GM21786 (cell line): Measurements from ENCODE around the gene OR2T1.
A peak's percentile ranks its signal among the peaks of the same experiment; 100 is the strongest.
"Not testable (repeated sequence)": the region's sequence is repeated elsewhere in the genome, so short reads cannot be mapped to it uniquely, and the experiment has no call there.

Experiments used
- ATAC-seq: cut with Tn5 transposase; IDR thresholded peaks from one replicate; pipeline ENCODE4 v1.9.1; 2021; ENCODE audit not compliant: unreplicated experiment

Gene OR2T1

GRCh38 chr1:248434913-248435312 is 32.1 kb downstream of the OR2T1 start:
- ATAC-seq, result peak; percentile 39

- ATAC-seq, result peak; percentile 78
Observed at GRCh38 chr1:248436303-248436702, 33.5 kb downstream of the OR2T1 start.

- not testable (repeated sequence) for ATAC-seq
Observed at GRCh38 chr1:248438668-248439067, 35.8 kb downstream of the OR2T1 start.

GRCh38 chr1:248439283-248439682 is 36.4 kb downstream of the OR2T1 start:
- not testable (repeated sequence) for ATAC-seq

GRCh38 chr1:248442500-248443277 is 39.8 kb downstream of the OR2T1 start:
- ATAC-seq, result not testable (repeated sequence)

- not testable (repeated sequence) for ATAC-seq
Observed at GRCh38 chr1:248444603-248445002, 41.8 kb downstream of the OR2T1 start.

- not testable (repeated sequence) for ATAC-seq
Observed at GRCh38 chr1:248445399-248445798, 42.6 kb downstream of the OR2T1 start, which contains the start of gene OR2T2. Gene OR2T2, plus strand, starts transcription at chr1:248445637. Its CDS starts 7,161 bp downstream, at chr1:248452798.

GRCh38 chr1:248448409-248449074 is 45.7 kb downstream of the OR2T1 start:
- ATAC-seq, result peak; percentile 40

GRCh38 chr1:248449821-248450465 is 47.1 kb downstream of the OR2T1 start:
- ATAC-seq, result peak; percentile 1

- ATAC-seq, result peak; percentile 58
Observed at GRCh38 chr1:248450466-248451145, 47.8 kb downstream of the OR2T1 start.

GRCh38 chr1:248453619-248454018 is 50.8 kb downstream of the OR2T1 start:
- not testable (repeated sequence) for ATAC-seq

GRCh38 chr1:248455045-248455444 is 52.2 kb downstream of the OR2T1 start:
- not testable (repeated sequence) for ATAC-seq

- ATAC-seq, result not testable (repeated sequence)
Observed at GRCh38 chr1:248456635-248457034, 53.8 kb downstream of the OR2T1 start.
